LNCaP clone FGC (cell line): ENCODE data around the gene CXCL3.

Experiments
- DNase-seq: peaks from one replicate; pipeline ENCODE4 v3.0.0-alpha.2; 2011; ENCODE audit warnings: low read depth
- H3K4me3 ChIP-seq: 2 replicates; pipeline ENCODE4 v1.5.1; 2011; ENCODE audit warnings: mild to moderate bottlenecking, low read depth, low read length, control low read depth
- TF ChIP-seq, protein P1 (sequence below): IDR thresholded peaks from 2 replicates; pipeline ENCODE4 v1.5.1; 2012; ENCODE audit warnings: mild to moderate bottlenecking; ENCODE audit not compliant: control insufficient read depth, insufficient read depth; ENCODE audit errors: extremely low read depth

The CXCL3 gene

DNA sequence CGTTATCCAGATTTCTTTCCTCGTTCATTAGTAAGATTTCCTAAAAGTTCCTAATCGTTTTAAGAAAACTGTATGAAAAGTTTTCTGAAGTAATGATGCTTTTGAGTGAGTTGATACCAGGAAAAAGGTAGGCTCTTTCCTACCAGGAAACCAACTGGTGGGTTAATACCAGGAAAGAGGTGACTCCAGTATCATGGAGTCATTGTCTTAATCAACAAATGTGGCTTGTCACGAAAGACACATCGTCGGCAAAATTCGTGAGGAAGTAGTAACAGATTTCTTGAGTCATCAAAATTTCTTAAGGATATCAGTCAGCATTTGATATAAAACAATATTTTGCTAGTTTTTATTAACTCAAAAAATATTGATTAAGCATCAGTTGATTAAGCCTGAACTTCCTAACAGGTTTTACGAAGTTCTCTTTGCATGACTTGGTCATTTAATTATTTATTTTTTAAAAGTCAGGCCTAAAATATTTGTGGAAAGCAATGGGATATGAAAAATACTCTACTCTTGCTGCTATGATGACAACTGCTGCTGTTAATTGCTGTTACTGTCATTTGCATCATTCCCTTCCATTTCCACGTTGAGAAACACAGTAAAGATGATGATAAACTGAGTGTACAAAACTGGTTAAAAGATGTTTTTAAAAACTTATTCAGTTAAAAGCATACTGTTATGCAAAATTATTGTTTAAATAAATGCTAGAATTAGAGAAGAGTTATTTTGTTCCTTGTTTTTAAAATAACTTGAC lies 47.3 kb downstream of the CXCL3 start:
- TF ChIP-seq, protein P1, sequence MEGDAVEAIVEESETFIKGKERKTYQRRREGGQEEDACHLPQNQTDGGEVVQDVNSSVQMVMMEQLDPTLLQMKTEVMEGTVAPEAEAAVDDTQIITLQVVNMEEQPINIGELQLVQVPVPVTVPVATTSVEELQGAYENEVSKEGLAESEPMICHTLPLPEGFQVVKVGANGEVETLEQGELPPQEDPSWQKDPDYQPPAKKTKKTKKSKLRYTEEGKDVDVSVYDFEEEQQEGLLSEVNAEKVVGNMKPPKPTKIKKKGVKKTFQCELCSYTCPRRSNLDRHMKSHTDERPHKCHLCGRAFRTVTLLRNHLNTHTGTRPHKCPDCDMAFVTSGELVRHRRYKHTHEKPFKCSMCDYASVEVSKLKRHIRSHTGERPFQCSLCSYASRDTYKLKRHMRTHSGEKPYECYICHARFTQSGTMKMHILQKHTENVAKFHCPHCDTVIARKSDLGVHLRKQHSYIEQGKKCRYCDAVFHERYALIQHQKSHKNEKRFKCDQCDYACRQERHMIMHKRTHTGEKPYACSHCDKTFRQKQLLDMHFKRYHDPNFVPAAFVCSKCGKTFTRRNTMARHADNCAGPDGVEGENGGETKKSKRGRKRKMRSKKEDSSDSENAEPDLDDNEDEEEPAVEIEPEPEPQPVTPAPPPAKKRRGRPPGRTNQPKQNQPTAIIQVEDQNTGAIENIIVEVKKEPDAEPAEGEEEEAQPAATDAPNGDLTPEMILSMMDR, result no peak

GRCh38 chr4:73989928-73990327 lies 48.6 kb downstream of the CXCL3 start:
- DNase-seq, result no peak

More for the DNA sequence above, 47.3 kb downstream of the CXCL3 start:
- DNase-seq, result no peak
- H3K4me3 ChIP-seq, result no peak overlapping the region

GRCh38 chr4:73989031-73989430 lies 49.5 kb downstream of the CXCL3 start:
- TF ChIP-seq, protein P1, result no peak
- no peak for DNase-seq
- H3K4me3 ChIP-seq, result no peak overlapping the region

More at GRCh38 chr4:73989928-73990327, 48.6 kb downstream of the CXCL3 start:
- TF ChIP-seq, protein P1, result no peak
- H3K4me3 ChIP-seq, result no peak overlapping the region

- DNase-seq, result no peak
- TF ChIP-seq, protein P1, result no peak
- no peak within 1 kb of the TSS for H3K4me3 ChIP-seq
These were observed 50.4 kb downstream of the CXCL3 start, which contains the start of gene PPBP for GRCh38 chr4:73988061-73988460. Gene PPBP (minus strand): TSS chr4:73988190. CDS start chr4:73988103, 87 bp downstream.
